HG02840 (cell line): Measurements from ENCODE around the gene SCD.
"Not testable (repeated sequence)": the region's sequence is repeated elsewhere in the genome, so short reads cannot be mapped to it uniquely, and the experiment has no call there.

Source experiments
- ATAC-seq: cut with Tn5 transposase; IDR thresholded peaks from one replicate; pipeline ENCODE4 v1.9.1; 2021; ENCODE audit warnings: mild to moderate bottlenecking, moderate library complexity, moderate number of reproducible peaks; ENCODE audit not compliant: unreplicated experiment, low FRiP score

Gene SCD

GRCh38 chr10:100346765-100347567 lies at the start of gene SCD:
TSS of gene SCD (plus strand) at chr10:100347233. CDS start at chr10:100347505, 272 bp downstream.
- ATAC-seq: peak; percentile 83

DNA sequence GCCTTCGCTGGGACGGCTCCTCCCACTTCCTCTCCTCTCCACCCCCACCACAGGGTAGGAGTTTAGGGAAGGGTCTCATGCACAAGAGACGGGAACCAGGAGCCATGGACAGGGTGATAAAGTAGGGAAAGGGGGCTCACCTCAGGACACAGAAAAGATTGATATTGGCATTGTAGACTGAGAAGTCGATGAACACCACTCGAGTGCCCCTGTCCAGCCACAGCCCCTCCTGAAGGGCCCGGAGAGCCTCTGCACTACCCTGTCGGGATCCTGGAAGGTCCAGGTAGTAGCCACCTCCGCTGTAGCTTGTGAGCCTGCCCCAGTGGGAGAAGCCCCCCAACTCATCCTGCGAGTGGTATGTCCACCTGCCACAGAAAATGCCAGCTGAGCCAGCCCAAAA lies 49.8 kb upstream of the SCD start:
- no peak for ATAC-seq

GRCh38 chr10:100301123-100301522 lies 45.9 kb upstream of the SCD start:
- not testable (repeated sequence) for ATAC-seq

GRCh38 chr10:100303724-100304319 lies 43.2 kb upstream of the SCD start:
- no peak for ATAC-seq

DNA sequence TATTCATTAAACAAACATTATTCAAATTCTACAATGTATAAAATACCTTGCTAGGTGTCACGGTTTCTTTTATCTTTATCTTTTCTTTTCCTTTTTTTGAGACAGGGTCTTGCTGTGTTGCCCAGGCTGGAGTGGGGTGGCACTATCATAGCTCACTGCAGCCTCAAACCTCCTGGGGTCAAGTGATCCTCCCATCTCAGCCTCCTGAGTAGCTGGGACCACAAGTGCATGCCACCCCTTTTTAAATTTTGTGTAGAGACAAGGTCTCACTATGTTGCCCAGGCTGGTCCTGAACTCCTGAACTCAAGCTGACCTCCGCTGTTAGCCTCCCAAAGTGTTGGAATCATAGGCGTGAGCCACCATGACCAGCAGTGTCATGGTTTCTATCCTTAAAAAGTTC lies 42.6 kb upstream of the SCD start:
- no peak for ATAC-seq

DNA sequence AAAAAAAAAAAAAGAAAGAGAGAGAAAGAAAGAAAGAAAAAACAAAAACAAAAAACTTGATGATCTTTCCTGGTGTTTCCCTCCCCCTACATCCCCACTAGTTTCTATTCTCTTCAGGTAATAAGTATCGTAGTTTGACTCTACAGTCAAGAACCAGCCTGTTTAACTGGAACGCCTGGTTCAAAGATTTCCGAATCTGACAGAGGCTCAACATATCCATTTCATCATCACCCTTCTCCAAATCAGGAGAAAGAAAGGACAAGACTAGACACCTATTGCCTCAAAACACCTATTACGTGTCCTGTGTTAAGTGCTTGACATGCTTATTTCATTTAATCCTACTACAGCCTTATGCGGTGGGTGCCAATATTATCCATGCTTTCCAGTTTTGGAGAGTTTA lies 40.2 kb upstream of the SCD start:
- ATAC-seq: no peak

DNA sequence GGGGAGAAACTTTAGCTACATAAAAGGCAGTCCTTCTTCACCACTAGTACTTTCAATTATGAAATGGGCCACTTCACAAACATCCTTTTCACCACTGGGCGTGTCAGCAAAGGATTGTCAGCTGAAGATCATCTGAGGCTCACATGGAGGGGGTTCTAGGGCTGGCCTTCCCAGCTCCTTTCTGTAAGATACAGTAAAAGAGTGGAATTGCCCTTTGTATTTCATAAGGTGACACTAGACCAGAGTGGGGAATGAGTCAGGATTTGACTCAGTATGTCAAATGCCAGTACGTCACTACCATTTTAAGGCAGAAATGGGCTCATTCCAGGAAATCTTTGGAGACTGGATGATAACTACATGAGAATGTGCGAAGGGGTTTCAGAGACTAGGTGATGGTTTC lies 39.3 kb upstream of the SCD start:
- ATAC-seq: no peak

DNA sequence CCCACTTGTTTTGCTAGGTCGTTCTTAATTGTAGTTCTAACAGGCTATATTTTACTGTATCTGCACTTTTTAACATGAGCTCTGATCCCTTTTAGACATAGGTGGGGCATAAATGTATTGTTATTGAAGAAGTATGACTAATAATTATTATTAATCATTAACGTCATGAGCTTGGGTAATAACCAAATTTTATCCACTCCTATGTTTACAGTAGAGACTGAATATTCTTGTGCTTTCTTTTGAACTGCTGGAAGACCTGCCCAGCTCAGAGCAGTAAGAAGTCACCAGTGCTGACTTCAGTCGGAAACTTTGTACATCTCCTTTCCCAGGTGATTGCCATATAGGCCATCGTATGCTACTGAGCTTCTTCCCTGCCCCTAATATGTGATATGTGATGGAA lies 35.7 kb upstream of the SCD start:
- no peak for ATAC-seq

GRCh38 chr10:100315615-100316014 lies 31.4 kb upstream of the SCD start:
- no peak for ATAC-seq

GRCh38 chr10:100318207-100318606 lies 28.8 kb upstream of the SCD start:
- no peak for ATAC-seq

GRCh38 chr10:100319707-100320402 lies 27.2 kb upstream of the SCD start:
- no peak for ATAC-seq

DNA sequence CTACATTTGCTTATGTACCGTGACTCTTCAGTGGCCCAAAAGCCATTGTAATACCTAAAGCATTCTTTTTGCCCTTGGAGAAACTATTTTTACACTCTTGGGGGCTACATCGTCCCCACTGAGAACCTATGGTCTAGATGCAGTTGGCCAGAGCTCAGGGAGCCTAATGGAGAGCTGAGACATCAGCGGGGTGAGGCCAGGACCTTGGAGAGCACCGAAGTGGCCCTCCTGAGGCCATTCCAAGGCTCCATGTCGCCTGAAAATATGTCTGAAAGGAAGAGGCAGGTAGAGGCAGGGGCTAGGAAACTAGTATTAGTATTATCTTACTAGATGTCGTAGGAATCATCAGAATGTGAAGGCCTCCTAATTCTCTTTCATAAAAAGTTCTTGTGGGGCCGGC lies 21.9 kb upstream of the SCD start:
- ATAC-seq: no peak

GRCh38 chr10:100327007-100327717 lies 19.9 kb upstream of the SCD start:
- ATAC-seq: peak; percentile 97

GRCh38 chr10:100327718-100328009 lies 19.4 kb upstream of the SCD start:
- no peak for ATAC-seq

GRCh38 chr10:100328198-100328597 lies 18.8 kb upstream of the SCD start:
- ATAC-seq: no peak

DNA sequence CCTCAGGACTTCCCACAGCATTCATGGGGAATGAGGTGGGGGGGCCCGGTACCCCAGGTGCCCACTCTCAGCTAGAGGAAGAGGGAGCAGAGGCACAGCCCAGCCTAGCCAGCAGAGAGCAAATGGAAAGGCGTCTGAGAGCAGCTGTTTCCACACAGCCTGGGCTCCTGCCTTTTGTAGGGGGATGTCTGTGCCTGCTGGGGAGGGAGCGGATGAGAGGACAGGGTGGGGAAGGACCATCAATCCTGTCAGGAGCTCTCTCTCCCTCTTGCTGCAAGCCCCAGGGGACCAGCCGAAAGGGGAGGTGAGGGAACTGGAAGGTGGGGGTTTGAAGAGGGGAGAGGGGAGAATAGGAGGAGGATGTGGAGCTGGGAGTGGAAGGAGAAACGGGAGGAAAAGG lies 17.0 kb upstream of the SCD start, which contains the start of gene PKD2L1:
Gene PKD2L1, minus strand, starts transcription at position 150 of the 400 bp plus-strand sequence. Its CDS starts 125 bp downstream, at position 25.
- ATAC-seq: no peak

DNA sequence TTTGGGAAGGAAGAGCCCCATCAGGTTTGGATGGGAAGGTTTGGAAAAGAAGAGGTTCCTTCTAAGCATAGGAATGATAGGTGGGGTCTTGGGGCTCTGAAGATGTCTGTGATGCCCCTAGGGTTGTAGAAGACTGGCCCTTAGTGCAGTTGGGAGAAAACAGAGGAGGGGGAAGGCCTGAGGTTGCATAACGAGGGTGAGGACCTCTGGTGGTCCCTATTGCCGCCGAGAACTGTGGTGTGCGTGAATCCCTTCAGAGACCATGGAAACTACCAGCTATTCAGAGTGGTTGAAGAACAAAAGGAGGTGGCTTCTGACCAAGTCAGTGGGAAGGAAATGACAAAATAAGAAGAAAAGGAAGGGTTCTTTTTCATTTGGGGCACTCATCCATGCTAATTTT lies 13.9 kb upstream of the SCD start:
- no peak for ATAC-seq

- ATAC-seq: no peak
Observed at GRCh38 chr10:100333661-100334440, 13.2 kb upstream of the SCD start.

GRCh38 chr10:100334762-100335161 lies 12.3 kb upstream of the SCD start:
- ATAC-seq: no peak

DNA sequence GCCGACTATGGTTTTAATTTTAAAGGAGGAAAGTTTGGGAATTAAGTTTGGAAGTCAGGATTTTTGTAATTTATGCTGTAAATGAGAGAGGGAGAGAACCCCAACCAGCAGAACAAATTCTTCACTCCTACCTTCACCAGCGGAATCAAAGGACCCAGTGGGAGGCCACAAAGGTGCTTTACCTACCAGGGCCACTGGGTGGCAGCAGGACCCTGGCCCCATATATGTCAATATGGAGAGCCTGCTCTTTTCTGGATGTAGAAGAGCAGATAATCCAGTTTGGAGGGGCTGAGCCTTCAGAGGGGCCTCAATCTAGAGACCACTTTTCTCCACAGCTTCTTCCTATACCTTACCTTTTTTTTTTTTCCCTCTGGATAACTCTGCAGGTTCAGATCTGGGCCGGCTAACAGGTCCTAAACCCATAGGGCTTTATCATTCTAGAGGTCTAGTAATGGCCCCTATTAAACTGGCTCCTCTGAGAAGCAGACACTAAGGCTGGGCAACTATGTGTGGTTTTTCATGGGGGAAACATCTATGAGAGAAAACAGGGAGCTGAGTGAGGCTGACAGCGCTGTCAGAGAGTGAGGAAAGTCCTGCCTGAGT lies 8.5 kb upstream of the SCD start:
- no peak for ATAC-seq
